ENCODE results near the gene TRIM26.

- TF ChIP-seq CTCF (IDR thresholded peaks at IDR 0.05) (no peak), POLR2A (IDR thresholded peaks at IDR 0.05; ENCODE audit: low read depth) (no peak), POLR2AphosphoS5 (IDR thresholded peaks at IDR 0.05) (no peak)
Measured at GRCh38 chr6:30157999-30158398, 55.2 kb downstream of the TRIM26 start.

Data from esophagus muscularis mucosa (tissue), 3 donors.